Measurements from ENCODE around the gene ODR4. TPM values are rescaled to one million over a fixed set of nuclear protein-coding genes. Genes with fewer than 3 reads are reported as not detected.
"Not testable (repeated sequence)": the region's sequence is repeated elsewhere in the genome, so short reads cannot be mapped to it uniquely, and the experiment has no call there.

Gene ODR4
- total RNA-seq (21.2 TPM), polyA plus RNA-seq (ENCODE audit: insufficient read depth in 1 of 8, insufficient read length in 8 of 8, low replicate concordance in 1 of 8) (10 to 100 TPM; 11.9 to 18.7 (median 13.8) TPM)
- long read RNA-seq, donor 1 = 0 reads
- long read RNA-seq, donor 2 = 0 reads
- long read RNA-seq, donor 3 = 0 reads
- long read RNA-seq, donor 4 = 0 reads
- long read RNA-seq, donor 5, partial matches to known transcripts = 7 of 7 reads
- long read RNA-seq, donor 5, other reads (novel, unspliced or antisense) = 0 of 7 reads
- long read RNA-seq, donor 6, partial matches to known transcripts = 0 of 6 reads
- long read RNA-seq, donor 6, other reads (novel, unspliced or antisense) = 5 of 6 reads
- long read RNA-seq, donor 7 = 0 reads
- long read RNA-seq, donor 8 = 0 reads
- long read RNA-seq, donor 9, partial matches to known transcripts = 0 of 3 reads
- long read RNA-seq, donor 9, other reads (novel, unspliced or antisense) = 0 of 3 reads
- long read RNA-seq, donor 10, partial matches to known transcripts = 0 of 2 reads
- long read RNA-seq, donor 10, other reads (novel, unspliced or antisense) = 0 of 2 reads
- long read RNA-seq, donor 11 = 0 reads

- H3K9me3 ChIP-seq (replicated peaks; ENCODE audit: control insufficient read depth, low read depth, low read length) = no peaks in the 10 kb centered on the region
- peak; percentile 100 for DNase-seq
- peak within 1 kb of the TSS; percentile 89 for H3K4me3 ChIP-seq (ENCODE audit: low read length)
- H3K4me1 ChIP-seq (ENCODE audit: control insufficient read depth, insufficient read depth, low read length) = peaks cover 3% of the 10 kb centered on the region
- peaks cover 6% of the 10 kb centered on the region for H3K36me3 ChIP-seq (ENCODE audit: control insufficient read depth, insufficient read depth, low read length)
- peak within 1 kb of the TSS; percentile 99 for H3K27ac ChIP-seq (ENCODE audit: low read length)
- WGBS (ENCODE audit: insufficient coverage) = 0% methylated on average over 45 of the region's 60 CpGs
- no peaks in the 10 kb centered on the region for H3K27me3 ChIP-seq (ENCODE audit: control insufficient read depth, insufficient read depth, low read length)
Observed at GRCh38 chr1:186375152-186375928, at the start of gene ODR4, which contains the start of gene TPR. ODR4 (plus strand) TSS chr1:186375838; CDS start chr1:186379786, 3,948 bp downstream. TPR (minus strand) TSS chr1:186375253; CDS start chr1:186375028, 225 bp downstream.

DNA sequence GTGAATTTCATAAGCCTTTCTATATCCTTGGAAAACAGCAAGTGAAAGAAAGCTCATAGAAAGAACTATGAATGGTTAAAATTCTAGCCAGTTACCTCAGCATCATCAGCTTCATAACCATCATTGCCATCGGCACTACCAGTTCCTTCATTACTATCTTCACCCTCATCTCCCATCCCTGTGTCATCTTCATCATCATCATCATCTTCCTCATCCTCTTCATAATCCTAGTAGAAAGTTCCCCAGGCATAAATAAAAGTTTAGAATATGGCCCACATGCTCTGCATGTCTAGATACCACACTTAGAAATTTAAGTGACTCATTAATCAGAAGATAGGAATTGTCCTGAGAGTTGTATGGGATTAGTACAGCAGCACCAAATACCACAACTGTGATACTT lies 49.6 kb upstream of the ODR4 start:
- Histone ChIP-seq H3K27ac (ENCODE audit: low read length) (no peak overlapping the region), H3K4me1 (ENCODE audit: control insufficient read depth, insufficient read depth, low read length) (no peaks in the 10 kb centered on the region), H3K4me3 (ENCODE audit: low read length) (no peak overlapping the region), H3K9me3 (replicated peaks; ENCODE audit: control insufficient read depth, low read depth, low read length) (no peaks in the 10 kb centered on the region), H3K27me3 (ENCODE audit: control insufficient read depth, insufficient read depth, low read length) (no peaks in the 10 kb centered on the region), H3K36me3 (ENCODE audit: control insufficient read depth, insufficient read depth, low read length) (peaks cover 26% of the 10 kb centered on the region)
- DNase-seq = no peak
- WGBS (ENCODE audit: insufficient coverage) = 100% methylated on average over 1 of the region's 1 CpG

DNA sequence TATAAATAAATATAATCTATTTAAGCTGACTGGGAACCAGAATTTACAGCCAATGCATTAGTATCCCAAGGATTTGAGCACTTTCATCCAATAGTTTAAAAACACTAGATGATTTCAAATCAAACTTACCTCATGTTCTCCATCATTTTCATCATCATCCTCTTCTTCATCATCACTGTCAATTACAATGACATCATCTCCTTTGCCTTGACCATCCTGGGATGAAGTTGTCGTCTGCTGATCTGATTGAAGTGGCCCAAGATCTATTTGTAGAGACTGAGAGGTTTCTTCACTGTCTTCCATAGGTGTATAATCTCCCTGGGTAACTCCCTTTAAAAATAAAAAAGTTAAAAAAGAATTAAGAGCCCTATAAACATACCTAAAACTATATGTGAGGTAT lies 48.3 kb upstream of the ODR4 start:
- H3K27me3 ChIP-seq (ENCODE audit: control insufficient read depth, insufficient read depth, low read length) = no peaks in the 10 kb centered on the region
- H3K4me3 ChIP-seq (ENCODE audit: low read length) = no peak overlapping the region
- WGBS (ENCODE audit: insufficient coverage) = no CpG with 5 or more reads among the region's 1 CpG
- H3K4me1 ChIP-seq (ENCODE audit: control insufficient read depth, insufficient read depth, low read length) = no peaks in the 10 kb centered on the region
- H3K9me3 ChIP-seq (replicated peaks; ENCODE audit: control insufficient read depth, low read depth, low read length) = no peaks in the 10 kb centered on the region
- no peak overlapping the region for H3K27ac ChIP-seq (ENCODE audit: low read length)
- peaks cover 22% of the 10 kb centered on the region for H3K36me3 ChIP-seq (ENCODE audit: control insufficient read depth, insufficient read depth, low read length)
- DNase-seq = no peak

- H3K4me3 ChIP-seq (ENCODE audit: low read length) = no peak overlapping the region
- DNase-seq = no peak
- no CpG with 5 or more reads among the region's 1 CpG for WGBS (ENCODE audit: insufficient coverage)
- no peaks in the 10 kb centered on the region for H3K9me3 ChIP-seq (replicated peaks; ENCODE audit: control insufficient read depth, low read depth, low read length)
- peaks cover 28% of the 10 kb centered on the region for H3K36me3 ChIP-seq (ENCODE audit: control insufficient read depth, insufficient read depth, low read length)
- no peak overlapping the region for H3K27ac ChIP-seq (ENCODE audit: low read length)
- H3K4me1 ChIP-seq (ENCODE audit: control insufficient read depth, insufficient read depth, low read length) = no peaks in the 10 kb centered on the region
- H3K27me3 ChIP-seq (ENCODE audit: control insufficient read depth, insufficient read depth, low read length) = no peaks in the 10 kb centered on the region
Observed at GRCh38 chr1:186330758-186331157, 44.9 kb upstream of the ODR4 start.

DNA sequence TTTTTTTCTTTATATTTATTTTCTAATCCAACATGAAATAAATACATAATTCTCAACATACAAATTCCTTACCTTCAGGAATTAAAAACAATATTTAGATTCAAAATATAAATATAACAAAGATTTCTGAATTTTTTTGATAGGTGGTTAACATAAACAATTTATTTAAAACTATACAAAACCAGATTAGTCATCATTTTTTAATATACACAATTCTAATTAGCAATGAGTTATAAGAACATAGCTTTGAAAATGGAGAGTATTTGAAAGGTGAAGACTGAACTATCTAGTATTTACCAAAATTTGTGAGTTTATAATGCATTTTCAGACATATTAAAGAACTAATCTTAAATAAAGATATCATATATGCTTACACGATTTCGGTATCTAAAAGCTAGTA lies 38.1 kb upstream of the ODR4 start:
- no CpG with 5 or more reads among the region's 2 CpGs for WGBS (ENCODE audit: insufficient coverage)
- H3K4me3 ChIP-seq (ENCODE audit: low read length) = no peak overlapping the region
- H3K36me3 ChIP-seq (ENCODE audit: control insufficient read depth, insufficient read depth, low read length) = peaks cover 34% of the 10 kb centered on the region

GRCh38 chr1:186340772-186341171 lies 34.9 kb upstream of the ODR4 start:
- no peak for DNase-seq
- no peaks in the 10 kb centered on the region for H3K27me3 ChIP-seq (ENCODE audit: control insufficient read depth, insufficient read depth, low read length)
- no peaks in the 10 kb centered on the region for H3K4me1 ChIP-seq (ENCODE audit: control insufficient read depth, insufficient read depth, low read length)
- 74% methylated on average over 3 of the region's 5 CpGs for WGBS (ENCODE audit: insufficient coverage)
- no peak overlapping the region for H3K27ac ChIP-seq (ENCODE audit: low read length)
- peaks cover 33% of the 10 kb centered on the region for H3K36me3 ChIP-seq (ENCODE audit: control insufficient read depth, insufficient read depth, low read length)
- no peak overlapping the region for H3K4me3 ChIP-seq (ENCODE audit: low read length)
- H3K9me3 ChIP-seq (replicated peaks; ENCODE audit: control insufficient read depth, low read depth, low read length) = no peaks in the 10 kb centered on the region

More for the DNA sequence above, 38.1 kb upstream of the ODR4 start:
- no peaks in the 10 kb centered on the region for H3K9me3 ChIP-seq (replicated peaks; ENCODE audit: control insufficient read depth, low read depth, low read length)
- H3K4me1 ChIP-seq (ENCODE audit: control insufficient read depth, insufficient read depth, low read length) = no peaks in the 10 kb centered on the region
- no peak for DNase-seq
- H3K27ac ChIP-seq (ENCODE audit: low read length) = no peak overlapping the region
- H3K27me3 ChIP-seq (ENCODE audit: control insufficient read depth, insufficient read depth, low read length) = no peaks in the 10 kb centered on the region

DNA sequence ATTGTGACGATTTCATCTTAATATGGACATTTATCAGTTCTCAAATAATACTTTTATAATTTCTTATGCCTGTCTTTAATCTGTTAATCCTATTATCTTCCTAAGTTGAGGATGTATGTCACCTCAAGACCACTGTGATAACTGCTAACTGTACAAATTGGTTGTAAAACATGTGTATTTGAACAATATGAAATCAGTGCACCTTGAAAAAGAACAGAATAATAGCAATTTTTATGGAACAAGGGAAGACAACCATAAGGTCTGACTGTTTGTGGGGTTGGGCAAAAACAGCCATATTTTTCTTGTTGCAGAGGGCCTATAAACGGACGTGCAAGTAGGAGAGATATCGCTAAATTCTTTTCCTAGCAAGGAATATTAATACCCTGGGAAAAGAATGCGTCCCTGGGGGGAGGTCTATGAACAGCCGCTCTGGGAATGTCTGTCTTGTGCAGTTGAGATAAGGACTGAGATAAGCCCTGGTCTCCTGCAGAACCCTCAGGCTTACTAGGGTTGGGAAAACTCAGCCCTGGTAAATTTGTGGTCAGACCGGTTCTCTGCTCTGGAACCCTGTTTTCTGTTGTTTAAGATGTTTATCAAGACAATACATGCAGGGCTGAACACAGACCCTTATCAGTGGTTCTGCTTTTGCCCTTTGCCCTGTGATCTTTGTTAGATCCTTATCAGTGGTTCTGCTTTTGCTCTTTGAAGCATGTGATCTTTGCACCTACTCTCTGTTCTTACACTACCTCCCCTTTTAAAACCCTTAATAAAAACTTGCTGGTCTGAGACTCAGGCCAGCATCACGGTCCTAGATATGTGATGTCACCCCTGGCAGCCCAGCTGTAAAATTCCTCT lies 27.6 kb upstream of the ODR4 start:
- not testable (repeated sequence) for H3K4me3 ChIP-seq (ENCODE audit: low read length); H3K27ac ChIP-seq (ENCODE audit: low read length); H3K9me3 ChIP-seq (replicated peaks; ENCODE audit: control insufficient read depth, low read depth, low read length); H3K27me3 ChIP-seq (ENCODE audit: control insufficient read depth, insufficient read depth, low read length); DNase-seq; H3K4me1 ChIP-seq (ENCODE audit: control insufficient read depth, insufficient read depth, low read length)
- H3K36me3 ChIP-seq (ENCODE audit: control insufficient read depth, insufficient read depth, low read length) = peaks cover 23% of the 10 kb centered on the region
- 80% methylated on average over 3 of the region's 8 CpGs for WGBS (ENCODE audit: insufficient coverage)

- H3K27ac ChIP-seq (ENCODE audit: low read length) = peak overlapping the region; percentile 99
- WGBS (ENCODE audit: insufficient coverage) = under 1% methylated on average over 30 of the region's 37 CpGs
- H3K9me3 ChIP-seq (replicated peaks; ENCODE audit: control insufficient read depth, low read depth, low read length) = no peaks in the 10 kb centered on the region
- H3K36me3 ChIP-seq (ENCODE audit: control insufficient read depth, insufficient read depth, low read length) = peaks cover 8% of the 10 kb centered on the region
- no peaks in the 10 kb centered on the region for H3K27me3 ChIP-seq (ENCODE audit: control insufficient read depth, insufficient read depth, low read length)
- DNase-seq = no peak
- H3K4me3 ChIP-seq (ENCODE audit: low read length) = peak overlapping the region; percentile 89
- H3K4me1 ChIP-seq (ENCODE audit: control insufficient read depth, insufficient read depth, low read length) = peaks cover 3% of the 10 kb centered on the region
Observed at GRCh38 chr1:186374303-186375151, 1.1 kb upstream of the ODR4 start.

- Histone ChIP-seq H3K4me3 (ENCODE audit: low read length) (peak overlapping the region; percentile 89), H3K27me3 (ENCODE audit: control insufficient read depth, insufficient read depth, low read length) (no peaks in the 10 kb centered on the region), H3K36me3 (ENCODE audit: control insufficient read depth, insufficient read depth, low read length) (peaks cover 8% of the 10 kb centered on the region), H3K4me1 (ENCODE audit: control insufficient read depth, insufficient read depth, low read length) (peaks cover 3% of the 10 kb centered on the region), H3K9me3 (replicated peaks; ENCODE audit: control insufficient read depth, low read depth, low read length) (no peaks in the 10 kb centered on the region), H3K27ac (ENCODE audit: low read length) (peak overlapping the region; percentile 99)
- DNase-seq = no peak
- 2% methylated on average over 8 of the region's 12 CpGs for WGBS (ENCODE audit: insufficient coverage)
Observed at GRCh38 chr1:186375929-186376319, 286 bp downstream of the ODR4 start.
